Bronchial epithelial cell (primary cell): ENCODE measurements around the gene ZNRD2. TPM values are rescaled to one million over a fixed set of nuclear protein-coding genes. Genes with fewer than 3 reads are reported as not detected.

ENCODE experiments used
- DNase-seq: peaks from one replicate; pipeline ENCODE4 v3.0.0-alpha.2; 2010; ENCODE audit warnings: low read depth
- FAIRE-seq: peaks from 2 replicates; lab custom pipeline; 2011; peaks lifted over from hg19 to GRCh38; lab: Jason Lieb, UNC
- H3K27me3 ChIP-seq: 2 replicates; pipeline ENCODE4 v1.5.1; 2011; ENCODE audit warnings: low read length; ENCODE audit not compliant: control insufficient read depth, insufficient read depth
- H3K36me3 ChIP-seq: 2 replicates; pipeline ENCODE4 v1.5.1; 2011; ENCODE audit warnings: low read length; ENCODE audit not compliant: control insufficient read depth, insufficient read depth
- H3K4me3 ChIP-seq: 2 replicates; pipeline ENCODE4 v1.5.1; 2011; ENCODE audit warnings: mild to moderate bottlenecking, low read depth, low read length, control low read depth
- total RNA-seq: library from RNA; depleted of rRNA; stranded (reverse); fragments of >200 nt; gene quantifications from 2 replicates; pipeline ENCODE4 v1.2.1, GENCODE V29; 2014
- TF ChIP-seq, protein P1 (sequence below): IDR thresholded peaks from 2 replicates; pipeline ENCODE4 v1.5.1; 2011; ENCODE audit warnings: mild to moderate bottlenecking, moderate library complexity, low read length, control low read depth, inconsistent platforms; ENCODE audit not compliant: insufficient read depth, severe bottlenecking

Gene ZNRD2
- total RNA-seq, 1 donor from 2014 or later, result 43.4 TPM

- DNase-seq (no peak), FAIRE-seq (no peak)
- Histone ChIP-seq H3K27me3 (no peaks in the 10 kb centered on the region), H3K4me3 (peak overlapping the region; percentile 95), H3K36me3 (peaks cover 23% of the 10 kb centered on the region)
- TF ChIP-seq, protein P1, sequence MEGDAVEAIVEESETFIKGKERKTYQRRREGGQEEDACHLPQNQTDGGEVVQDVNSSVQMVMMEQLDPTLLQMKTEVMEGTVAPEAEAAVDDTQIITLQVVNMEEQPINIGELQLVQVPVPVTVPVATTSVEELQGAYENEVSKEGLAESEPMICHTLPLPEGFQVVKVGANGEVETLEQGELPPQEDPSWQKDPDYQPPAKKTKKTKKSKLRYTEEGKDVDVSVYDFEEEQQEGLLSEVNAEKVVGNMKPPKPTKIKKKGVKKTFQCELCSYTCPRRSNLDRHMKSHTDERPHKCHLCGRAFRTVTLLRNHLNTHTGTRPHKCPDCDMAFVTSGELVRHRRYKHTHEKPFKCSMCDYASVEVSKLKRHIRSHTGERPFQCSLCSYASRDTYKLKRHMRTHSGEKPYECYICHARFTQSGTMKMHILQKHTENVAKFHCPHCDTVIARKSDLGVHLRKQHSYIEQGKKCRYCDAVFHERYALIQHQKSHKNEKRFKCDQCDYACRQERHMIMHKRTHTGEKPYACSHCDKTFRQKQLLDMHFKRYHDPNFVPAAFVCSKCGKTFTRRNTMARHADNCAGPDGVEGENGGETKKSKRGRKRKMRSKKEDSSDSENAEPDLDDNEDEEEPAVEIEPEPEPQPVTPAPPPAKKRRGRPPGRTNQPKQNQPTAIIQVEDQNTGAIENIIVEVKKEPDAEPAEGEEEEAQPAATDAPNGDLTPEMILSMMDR, result no peak
Measured at GRCh38 chr11:65525546-65526480, 44.5 kb upstream of the ZNRD2 start.

DNA sequence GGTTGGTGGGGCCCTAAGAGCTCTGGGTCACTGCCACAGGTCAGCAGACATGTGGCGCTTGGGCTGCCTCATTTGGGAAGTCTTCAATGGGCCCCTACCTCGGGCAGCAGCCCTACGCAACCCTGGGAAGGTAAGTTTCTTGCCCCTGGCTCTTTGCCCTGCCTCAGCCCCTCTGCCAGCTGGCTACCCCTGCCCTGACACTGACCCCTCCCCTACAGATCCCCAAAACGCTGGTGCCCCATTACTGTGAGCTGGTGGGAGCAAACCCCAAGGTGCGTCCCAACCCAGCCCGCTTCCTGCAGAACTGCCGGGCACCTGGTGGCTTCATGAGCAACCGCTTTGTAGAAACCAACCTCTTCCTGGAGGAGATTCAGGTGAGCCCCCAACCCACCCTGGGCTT lies 43.5 kb upstream of the ZNRD2 start:
- DNase-seq (no peak), FAIRE-seq (no peak)
- peaks cover 32% of the 10 kb centered on the region for H3K36me3 ChIP-seq
- no peak overlapping the region for H3K4me3 ChIP-seq
- no peaks in the 10 kb centered on the region for H3K27me3 ChIP-seq
- TF ChIP-seq, protein P1, result no peak

DNA sequence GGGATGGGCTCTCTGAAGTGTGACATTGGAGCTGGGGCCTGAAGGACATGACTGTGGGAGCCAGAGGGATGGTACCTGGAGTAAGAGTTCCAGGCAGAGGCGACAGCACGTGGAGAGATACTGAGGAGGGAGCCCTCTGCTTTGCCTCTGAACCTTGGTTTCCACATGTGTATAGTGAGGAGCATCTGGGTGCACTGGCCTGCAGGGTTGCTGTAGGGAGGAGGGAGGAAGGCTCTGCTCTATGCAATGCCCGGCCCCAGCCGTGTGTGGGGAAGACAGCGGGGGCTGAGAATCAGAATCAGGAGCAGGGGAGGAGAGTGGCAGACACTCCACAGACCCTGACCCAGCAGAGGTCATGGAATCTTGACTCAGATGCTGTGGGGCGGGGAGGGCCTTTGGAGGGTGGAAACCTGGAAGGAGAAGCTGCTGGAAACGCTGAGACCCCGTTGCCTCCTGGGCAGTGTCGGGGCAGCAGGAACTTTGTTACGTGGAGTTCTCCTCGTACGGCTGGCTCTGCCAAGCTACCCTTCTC lies 41.4 kb upstream of the ZNRD2 start:
- FAIRE-seq (peak; percentile 23), DNase-seq (no peak)
- H3K4me3 ChIP-seq, result no peak overlapping the region
- H3K27me3 ChIP-seq, result no peaks in the 10 kb centered on the region
- TF ChIP-seq, protein P1, result no peak
- H3K36me3 ChIP-seq, result peaks cover 39% of the 10 kb centered on the region

DNA sequence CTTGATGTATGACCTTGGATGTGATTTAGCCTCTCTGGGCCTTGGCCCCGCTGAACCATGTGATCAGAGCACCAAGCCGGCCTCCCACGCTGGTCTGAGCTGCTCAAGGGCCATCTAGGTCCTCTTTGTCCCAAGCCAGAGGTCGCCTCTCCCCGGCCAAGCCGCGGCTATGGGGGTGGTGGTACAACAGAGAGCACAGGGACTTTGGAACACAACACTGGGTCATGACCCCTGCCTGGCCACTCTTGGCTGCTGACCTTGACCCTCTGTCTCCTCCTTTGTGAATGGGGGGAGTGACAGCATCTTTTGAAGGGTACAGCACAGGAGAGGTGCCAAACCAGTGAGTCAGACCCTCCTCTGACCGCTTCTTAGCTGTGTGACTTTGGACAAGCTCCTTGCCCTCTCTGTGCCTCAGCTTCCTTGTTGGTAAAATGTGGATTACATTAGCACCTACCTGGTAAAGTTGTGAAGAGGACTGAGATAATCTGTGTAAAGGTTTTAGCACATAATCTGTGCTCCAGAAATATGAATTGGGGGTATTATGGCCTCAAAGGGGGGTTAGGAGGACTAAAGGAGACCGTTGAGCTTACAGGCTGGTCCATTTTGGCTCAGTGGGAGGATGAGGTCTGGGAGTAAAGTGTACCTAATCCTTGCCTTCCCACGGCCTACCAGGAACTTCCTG lies 40.7 kb upstream of the ZNRD2 start:
- H3K36me3 ChIP-seq, result peaks cover 39% of the 10 kb centered on the region
- DNase-seq (no peak), FAIRE-seq (peak; percentile 18)
- TF ChIP-seq, protein P1, result no peak
- no peak overlapping the region for H3K4me3 ChIP-seq
- no peaks in the 10 kb centered on the region for H3K27me3 ChIP-seq

DNA sequence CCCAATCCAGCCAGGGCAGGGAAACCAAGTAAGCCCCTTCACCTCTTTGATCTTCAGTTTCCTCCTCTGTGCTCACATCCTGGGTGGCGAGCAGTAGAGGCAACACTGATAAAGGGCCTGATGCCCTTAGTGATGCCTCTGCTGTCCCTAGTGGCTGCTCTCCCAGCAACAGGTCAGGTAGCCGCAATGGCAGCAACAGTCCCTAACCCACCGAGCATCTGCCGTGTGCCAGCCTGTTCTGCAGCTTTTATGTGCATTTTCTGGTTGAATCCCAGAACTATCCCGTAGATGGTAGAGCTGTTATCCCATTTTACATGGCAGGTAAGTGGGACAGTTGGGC lies 40.1 kb upstream of the ZNRD2 start:
- DNase-seq, result no peak
- Histone ChIP-seq H3K4me3 (no peak overlapping the region), H3K36me3 (peaks cover 39% of the 10 kb centered on the region), H3K27me3 (no peaks in the 10 kb centered on the region)
- FAIRE-seq, result peak; percentile 76
- TF ChIP-seq, protein P1, result peak; percentile 34
